Left lung (tissue), 10 donors: ENCODE measurements around the gene HDGF. TPM values are rescaled to one million over a fixed set of nuclear protein-coding genes. Genes with fewer than 3 reads are reported as not detected.
A peak's percentile ranks its signal among the peaks of the same experiment; 100 is the strongest.

ENCODE experiments used
- ATAC-seq: fragments of 200-7000 bp; cut with Tn5 transposase; one replicate; pipeline ENCODE4 v1.9.1; 2020; ENCODE audit warnings: moderate library complexity
- DNase-seq, 4 donors: peaks; one replicate each; pipeline ENCODE4 v3.0.0-alpha.2; 2013 to 2020
- H3K27ac ChIP-seq, 2 donors: fragments of 200-600 bp; sonication (generic) in 1 of 2; one replicate each; pipeline versions ENCODE4 v1.5.0 to v1.8.0; 2020 to 2021
- H3K27me3 ChIP-seq, 2 donors: fragments of 200-600 bp; sonication (generic) in 1 of 2; one replicate each; pipeline versions ENCODE4 v1.5.0 to v1.8.0; 2020 to 2021
- H3K36me3 ChIP-seq, 2 donors: fragments of 200-600 bp; sonication (generic) in 1 of 2; one replicate each; pipeline versions ENCODE4 v1.5.0 to v1.8.0; 2020 to 2021
- H3K4me1 ChIP-seq, 2 donors: fragments of 200-600 bp; one replicate each; pipeline ENCODE4 v1.8.0; 2021
- H3K4me3 ChIP-seq, 2 donors: fragments of 200-600 bp; sonication (generic) in 1 of 2; one replicate each; pipeline versions ENCODE4 v1.5.0 to v1.8.0; 2020 to 2021; ENCODE audit warnings: mild to moderate bottlenecking in 1 of 2
- H3K9me3 ChIP-seq, 2 donors: fragments of 200-600 bp; sonication (generic) in 1 of 2; one replicate each; pipeline versions ENCODE4 v1.5.0 to v1.8.0; 2020 to 2021
- intact Hi-C, 2 donors: fragments of 100-400 bp; cut with DNase I; formaldehyde crosslinking; loops; one replicate each; pipeline versions ENCODE4 v1.11.2 to v1.14.2; 2022
- polyA plus RNA-seq, 6 donors: library from polyadenylated mRNA; unstranded; fragments of 120-200 nt; gene quantifications; one replicate each; pipeline ENCODE4 v1.2.1, GENCODE V29; 2013; ENCODE audit not compliant: insufficient read length in 6 of 6
- total RNA-seq, 2 donors: library from RNA; stranded (reverse); fragmentation: NEBNext Ultra II Directional; extraction: Animal tissue kit (Norgen Biotek cat#: 25700); gene quantifications; one replicate each; pipeline ENCODE4 v1.2.1, GENCODE V29; 2021
- TF ChIP-seq, protein P1 (sequence below), 2 donors: fragments of 200-600 bp; sonication (generic) in 1 of 2; IDR thresholded peaks; one replicate each; pipeline versions ENCODE4 v1.5.0 to v1.8.0; 2021; ENCODE audit warnings: antibody characterized with exemption in 2 of 2
- donor health status: DM: no; HTN: yes; CAD: no.
- donor health status: DM: no; HTN: no; CAD: no.

The HDGF gene
- total and polyA plus RNA-seq, 8 donors = 139 to 260 (median 229) TPM

GRCh38 chr1:156728599-156729462, 22.6 kb downstream of the HDGF start, which contains the start of gene ISG20L2:
TSS of gene ISG20L2 (minus strand) at chr1:156728766. CDS start at chr1:156727652, 1,114 bp downstream.
- no peaks in the 10 kb centered on the region for H3K9me3 ChIP-seq
- no peaks in the 10 kb centered on the region for H3K27me3 ChIP-seq
- H3K4me3 ChIP-seq = peak within 1 kb of the TSS; percentile 53 to 64
- intact Hi-C loops = no loop called here
- TF ChIP-seq, protein P1, sequence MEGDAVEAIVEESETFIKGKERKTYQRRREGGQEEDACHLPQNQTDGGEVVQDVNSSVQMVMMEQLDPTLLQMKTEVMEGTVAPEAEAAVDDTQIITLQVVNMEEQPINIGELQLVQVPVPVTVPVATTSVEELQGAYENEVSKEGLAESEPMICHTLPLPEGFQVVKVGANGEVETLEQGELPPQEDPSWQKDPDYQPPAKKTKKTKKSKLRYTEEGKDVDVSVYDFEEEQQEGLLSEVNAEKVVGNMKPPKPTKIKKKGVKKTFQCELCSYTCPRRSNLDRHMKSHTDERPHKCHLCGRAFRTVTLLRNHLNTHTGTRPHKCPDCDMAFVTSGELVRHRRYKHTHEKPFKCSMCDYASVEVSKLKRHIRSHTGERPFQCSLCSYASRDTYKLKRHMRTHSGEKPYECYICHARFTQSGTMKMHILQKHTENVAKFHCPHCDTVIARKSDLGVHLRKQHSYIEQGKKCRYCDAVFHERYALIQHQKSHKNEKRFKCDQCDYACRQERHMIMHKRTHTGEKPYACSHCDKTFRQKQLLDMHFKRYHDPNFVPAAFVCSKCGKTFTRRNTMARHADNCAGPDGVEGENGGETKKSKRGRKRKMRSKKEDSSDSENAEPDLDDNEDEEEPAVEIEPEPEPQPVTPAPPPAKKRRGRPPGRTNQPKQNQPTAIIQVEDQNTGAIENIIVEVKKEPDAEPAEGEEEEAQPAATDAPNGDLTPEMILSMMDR (IDR thresholded peaks at IDR 0.05) = no peak
- DNase-seq (peak; percentile 94 to 99 (median 98)), ATAC-seq (peak; percentile 93)
- H3K27ac ChIP-seq = peak within 1 kb of the TSS; percentile 89 to 98
- H3K36me3 ChIP-seq = peaks cover 0 to 43% of the 10 kb centered on the region in 2 donors
- peaks cover 32 to 55% of the 10 kb centered on the region in 2 donors for H3K4me1 ChIP-seq

GRCh38 chr1:156727926-156728598, 23.4 kb downstream of the HDGF start, which contains the start of gene METTL25B:
TSS of gene METTL25B (plus strand) at chr1:156728469. CDS start at chr1:156729105, 636 bp downstream.
- Histone ChIP-seq H3K4me1 (peaks cover 32 to 56% of the 10 kb centered on the region in 2 donors), H3K36me3 (peaks cover 5 to 43% of the 10 kb centered on the region in 2 donors), H3K27me3 (no peaks in the 10 kb centered on the region), H3K27ac (peak within 1 kb of the TSS; percentile 89 to 98), H3K9me3 (no peaks in the 10 kb centered on the region), H3K4me3 (peak within 1 kb of the TSS; percentile 53 to 64)
- DNase-seq (peak; percentile 74 to 94 (median 86)), ATAC-seq (peak; percentile 84)
- TF ChIP-seq, protein P1 (IDR thresholded peaks at IDR 0.05) = no peak
- intact Hi-C loops = no loop called here

GRCh38 chr1:156727492-156727891, 24.0 kb downstream of the HDGF start:
- no peaks in the 10 kb centered on the region for H3K27me3 ChIP-seq
- H3K36me3 ChIP-seq = peaks cover 5 to 43% of the 10 kb centered on the region in 2 donors
- H3K27ac ChIP-seq = peak overlapping the region; percentile 89 to 98
- H3K9me3 ChIP-seq = no peaks in the 10 kb centered on the region
- TF ChIP-seq, protein P1 (IDR thresholded peaks at IDR 0.05) = no peak
- peaks cover 32 to 56% of the 10 kb centered on the region in 2 donors for H3K4me1 ChIP-seq
- H3K4me3 ChIP-seq = peak overlapping the region; percentile 53 to 64
- ATAC-seq = no peak
- no peak for DNase-seq
- intact Hi-C loops = no loop called here

DNA sequence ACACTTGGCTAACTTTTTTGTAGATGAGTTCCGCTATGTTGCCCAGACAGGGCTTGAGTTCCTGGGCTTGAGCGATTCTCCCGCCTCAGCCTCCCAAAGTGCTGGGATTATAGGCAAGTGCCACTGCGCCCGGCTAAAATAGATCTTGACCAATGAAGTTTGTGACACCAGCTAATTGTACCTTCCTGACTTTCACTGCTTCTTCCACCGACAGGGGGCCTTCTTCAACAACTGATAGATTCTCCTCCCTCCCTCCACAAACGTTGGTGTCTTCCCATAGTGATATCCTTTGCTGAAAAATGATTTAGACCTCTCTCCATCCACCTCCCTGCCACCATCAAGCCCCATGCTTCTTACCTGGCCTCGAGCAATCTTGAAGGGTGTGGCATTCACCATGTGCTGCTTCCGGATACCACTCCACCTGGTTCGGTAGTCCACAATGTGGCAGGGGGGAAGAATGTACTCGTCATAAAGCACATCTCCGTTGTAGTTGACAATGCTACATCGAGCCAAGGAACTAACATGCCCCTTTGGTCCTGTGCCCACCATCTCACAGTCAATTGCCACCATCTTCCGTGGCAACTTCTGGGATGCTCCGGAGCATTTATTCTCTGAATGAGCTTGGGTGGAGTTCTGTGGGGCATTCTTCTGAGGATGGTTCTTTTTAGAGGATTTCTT, 24.8 kb downstream of the HDGF start:
- Histone ChIP-seq H3K36me3 (peaks cover 5 to 42% of the 10 kb centered on the region in 2 donors), H3K27ac (no peak overlapping the region), H3K9me3 (no peaks in the 10 kb centered on the region), H3K4me3 (peak overlapping the region in 1 of 2 donors; percentile 64), H3K27me3 (no peaks in the 10 kb centered on the region), H3K4me1 (peaks cover 32 to 56% of the 10 kb centered on the region in 2 donors)
- ATAC-seq (peak; percentile 9), DNase-seq (peak in 1 of 4 donors; percentile 40)
- TF ChIP-seq, protein P1 (IDR thresholded peaks at IDR 0.05) = peak; percentile 18 to 33
- intact Hi-C loops = no loop called here
